OCI-LY7 (cell line): ENCODE results near the gene PHOX2B. TPM values are rescaled to one million over a fixed set of nuclear protein-coding genes. Genes with fewer than 3 reads are reported as not detected.

Experiments used
- Bru-seq: library from RNA; stranded (reverse); fragments of 400-500 nt; gene quantifications from one replicate; lab custom pipeline; 2021; lab: Mats Ljungman, UMichigan
- BruChase-seq, 2 experiments: library from RNA; stranded (reverse); fragments of 400-500 nt; gene quantifications; one replicate each; lab custom pipeline; 2021; lab: Mats Ljungman, UMichigan
- BruUV-seq: library from RNA; stranded (reverse); fragments of 400-500 nt; replicated peaks from 2 replicates; lab custom pipeline; 2021; lab: Mats Ljungman, UMichigan
- CTCF ChIA-PET: fragments of 300-600 bp; sonication (Branson Sonifier 250); formaldehyde crosslinking; loops from one replicate; lab custom pipeline; 2022; ENCODE audit warnings: antibody characterized with exemption; ENCODE audit not compliant: unreplicated experiment; lab: Charles Lee
- POLR2A ChIA-PET: fragments of 300-600 bp; sonication (Branson Sonifier 250); formaldehyde crosslinking; loops from one replicate; lab custom pipeline; 2022; ENCODE audit warnings: antibody characterized with exemption; lab: Charles Lee
- DNase-seq: peaks from one replicate; pipeline ENCODE4 v3.0.0-alpha.2; 2015; ENCODE audit warnings: low spot score
- H2AFZ ChIP-seq: fragments of 200-600 bp; sonication (generic), shearing (Covaris generic); 2 replicates; pipeline ENCODE4 v1.6.1; 2014; ENCODE audit warnings: mild to moderate bottlenecking, antibody characterized with exemption, low read length, moderate library complexity
- H3K27ac ChIP-seq: fragments of 200-600 bp; sonication (generic); 2 replicates; pipeline ENCODE4 v1.5.1; 2014; ENCODE audit warnings: mixed run types, low read depth, mild to moderate bottlenecking, moderate library complexity, low read length, inconsistent platforms; ENCODE audit not compliant: poor library complexity, severe bottlenecking
- H3K36me3 ChIP-seq: fragments of 200-600 bp; sonication (generic); 2 replicates; pipeline ENCODE4 v1.6.1; 2014; ENCODE audit warnings: mild to moderate bottlenecking, antibody characterized with exemption, low read length, moderate library complexity, mixed read lengths; ENCODE audit not compliant: insufficient read depth
- H3K4me1 ChIP-seq: fragments of 200-600 bp; sonication (generic); 2 replicates; pipeline ENCODE4 v1.5.1; 2014; ENCODE audit warnings: mild to moderate bottlenecking, low read length; ENCODE audit not compliant: insufficient read depth, poor library complexity, severe bottlenecking
- H3K4me2 ChIP-seq: fragments of 200-600 bp; sonication (generic); 2 replicates; pipeline ENCODE4 v1.6.1; 2014; ENCODE audit warnings: mild to moderate bottlenecking, low read length
- H3K4me3 ChIP-seq: fragments of 200-600 bp; sonication (generic); 2 replicates; pipeline ENCODE4 v1.5.1; 2014; ENCODE audit warnings: mild to moderate bottlenecking, low read depth, low read length; ENCODE audit not compliant: poor library complexity, severe bottlenecking
- H3K79me2 ChIP-seq: fragments of 200-600 bp; sonication (generic); 2 replicates; pipeline ENCODE4 v1.6.1; 2016; ENCODE audit warnings: low read depth, mild to moderate bottlenecking, low read length, moderate library complexity, mixed read lengths; ENCODE audit not compliant: insufficient read depth
- H3K9me2 ChIP-seq: fragments of 200-600 bp; sonication (generic); 2 replicates; pipeline ENCODE4 v1.6.1; 2016; ENCODE audit warnings: mild to moderate bottlenecking, low read length, mixed read lengths; ENCODE audit not compliant: insufficient read depth
- H3K9me3 ChIP-seq: fragments of 200-600 bp; sonication (generic); 2 replicates; pipeline ENCODE4 v1.6.1; 2014; ENCODE audit warnings: mild to moderate bottlenecking, mixed run types, low read length, mixed read lengths
- H4K20me1 ChIP-seq: fragments of 200-600 bp; sonication (generic); 2 replicates; pipeline ENCODE4 v1.6.1; 2014; ENCODE audit warnings: mild to moderate bottlenecking, antibody characterized with exemption, low read length, moderate library complexity, mixed read lengths; ENCODE audit not compliant: insufficient read depth
- EZH2phosphoT487 ChIP-seq: fragments of 200-600 bp; sonication (generic); IDR thresholded peaks from 2 replicates; pipeline ENCODE4 v1.6.1; 2018; ENCODE audit warnings: low read depth, borderline replicate concordance, mild to moderate bottlenecking, mixed run types, antibody characterized with exemption, low read length, moderate library complexity, mixed read lengths
- intact Hi-C: fragments of 100-400 bp; cut with micrococcal nuclease; formaldehyde crosslinking; loops from one replicate; pipeline ENCODE4 v1.10.0; 2022; ENCODE audit not compliant: unreplicated experiment
- long read RNA-seq: library from polyadenylated mRNA; stranded (forward); transcript quantifications from one replicate; pipeline ENCODE4 v2.0.0, GENCODE V29; 2022
- total RNA-seq, 2 experiments: library from RNA; depleted of rRNA in 1 of 2; stranded (reverse); fragments of >200 nt in 1 of 2; shearing (Covaris generic) in 1 of 2; gene quantifications; 2 replicates each; pipeline ENCODE4 v1.2.3, GENCODE V29; 2014 to 2022
- TF ChIP-seq, protein P1 (sequence below): fragments of 200-600 bp; sonication (generic); conservative IDR thresholded peaks from 2 replicates; pipeline ENCODE4 v1.5.1; 2014; ENCODE audit warnings: mild to moderate bottlenecking, antibody characterized with exemption, low read length, moderate library complexity, mixed read lengths

Gene PHOX2B
- total RNA-seq (2014; rRNA removed; shearing (Covaris generic)) (not detected in 2 replicates), total RNA-seq (2022) (not detected in 2 replicates), Bru-seq, nascent RNA (not detected), BruChase-seq, experiment 1, labeled RNA remaining after a 6-hour chase (not detected), BruChase-seq, experiment 2, labeled RNA remaining after a 2-hour chase (not detected)
- long read RNA-seq, result 0 reads

DNA sequence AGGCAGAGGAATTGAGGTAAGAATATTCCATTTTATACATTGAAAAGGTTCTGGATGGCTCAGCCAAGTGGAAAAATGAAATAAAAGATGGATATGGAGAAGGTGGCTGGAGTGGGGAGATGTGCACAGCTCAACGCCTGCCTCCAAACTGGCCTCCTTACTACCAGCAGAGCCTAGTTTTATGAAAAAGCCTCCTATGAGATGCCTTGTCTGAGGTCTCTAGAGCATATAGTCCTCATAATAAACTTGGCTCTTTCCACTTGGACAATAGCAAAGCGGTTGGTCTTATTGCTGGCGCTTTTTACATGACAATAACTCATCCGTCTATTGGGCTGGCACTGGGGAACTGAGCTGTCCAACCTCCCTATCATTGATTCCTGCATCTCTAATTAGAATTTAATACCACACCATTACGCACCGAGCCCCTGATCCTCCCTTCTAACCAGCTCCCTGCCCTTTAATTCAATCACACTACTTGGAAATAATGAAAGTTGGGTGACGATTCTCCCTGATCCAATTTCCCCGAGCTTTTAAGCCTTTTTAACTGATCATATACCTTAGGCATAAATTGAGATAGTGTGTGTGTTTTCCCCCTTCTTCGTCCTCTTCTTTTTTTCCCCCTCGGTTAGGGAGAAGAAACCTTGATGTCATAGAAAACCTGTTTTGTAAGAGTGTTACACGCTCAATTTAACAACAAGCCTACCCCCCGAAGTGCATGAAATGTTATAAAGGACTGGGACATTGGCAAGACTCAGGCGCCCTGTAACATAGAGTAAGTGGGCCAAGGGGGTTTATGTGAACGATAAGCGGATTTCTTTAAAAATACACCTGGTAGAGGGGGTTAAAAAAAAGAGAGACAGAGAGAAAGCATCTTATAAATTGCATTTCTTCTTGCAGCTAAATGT, at the start of gene PHOX2B:
PHOX2B (minus strand) TSS at position 155 of the 905 bp plus-strand sequence; CDS start at position 40, 115 bp downstream.
- H3K4me1 ChIP-seq, result no peaks in the 10 kb centered on the region
- ChIA-PET CTCF (no interaction called here), POLR2A (no interaction called here)
- H4K20me1 ChIP-seq, result no peaks in the 10 kb centered on the region
- no peak within 1 kb of the TSS for H3K4me2 ChIP-seq
- no peaks in the 10 kb centered on the region for H3K79me2 ChIP-seq
- no peaks in the 10 kb centered on the region for H3K9me3 ChIP-seq
- no peak within 1 kb of the TSS for H2AFZ ChIP-seq
- H3K9me2 ChIP-seq, result no peaks in the 10 kb centered on the region
- DNase-seq, result no peak
- no TSS peak for BruUV-seq
- intact Hi-C loops, result no loop called here
- no peak for TF ChIP-seq EZH2phosphoT487
- TF ChIP-seq, protein P1, sequence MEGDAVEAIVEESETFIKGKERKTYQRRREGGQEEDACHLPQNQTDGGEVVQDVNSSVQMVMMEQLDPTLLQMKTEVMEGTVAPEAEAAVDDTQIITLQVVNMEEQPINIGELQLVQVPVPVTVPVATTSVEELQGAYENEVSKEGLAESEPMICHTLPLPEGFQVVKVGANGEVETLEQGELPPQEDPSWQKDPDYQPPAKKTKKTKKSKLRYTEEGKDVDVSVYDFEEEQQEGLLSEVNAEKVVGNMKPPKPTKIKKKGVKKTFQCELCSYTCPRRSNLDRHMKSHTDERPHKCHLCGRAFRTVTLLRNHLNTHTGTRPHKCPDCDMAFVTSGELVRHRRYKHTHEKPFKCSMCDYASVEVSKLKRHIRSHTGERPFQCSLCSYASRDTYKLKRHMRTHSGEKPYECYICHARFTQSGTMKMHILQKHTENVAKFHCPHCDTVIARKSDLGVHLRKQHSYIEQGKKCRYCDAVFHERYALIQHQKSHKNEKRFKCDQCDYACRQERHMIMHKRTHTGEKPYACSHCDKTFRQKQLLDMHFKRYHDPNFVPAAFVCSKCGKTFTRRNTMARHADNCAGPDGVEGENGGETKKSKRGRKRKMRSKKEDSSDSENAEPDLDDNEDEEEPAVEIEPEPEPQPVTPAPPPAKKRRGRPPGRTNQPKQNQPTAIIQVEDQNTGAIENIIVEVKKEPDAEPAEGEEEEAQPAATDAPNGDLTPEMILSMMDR, result no peak
- H3K4me3 ChIP-seq, result no peak within 1 kb of the TSS
- H3K36me3 ChIP-seq, result no peaks in the 10 kb centered on the region
- no peak within 1 kb of the TSS for H3K27ac ChIP-seq

DNA sequence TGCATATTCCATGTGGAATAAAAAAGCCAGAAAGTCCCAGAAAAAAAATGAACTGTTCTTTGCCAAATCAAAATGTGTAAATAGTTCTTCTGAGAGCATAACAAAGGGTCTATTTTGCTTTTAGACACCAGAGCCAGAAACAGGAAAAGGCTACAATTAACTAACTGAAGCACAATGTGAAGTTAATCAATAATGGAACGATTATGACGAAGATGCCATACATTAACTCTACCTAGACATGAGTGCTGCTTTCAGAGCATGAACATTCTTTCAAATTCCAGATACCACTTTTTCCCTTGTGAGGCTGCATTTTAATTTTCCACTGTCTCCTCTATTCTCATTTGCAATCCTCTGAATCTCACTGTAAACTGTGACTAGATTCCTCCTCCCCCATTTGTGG, 48.7 kb upstream of the PHOX2B start:
- Histone ChIP-seq H3K36me3 (no peaks in the 10 kb centered on the region), H3K79me2 (no peaks in the 10 kb centered on the region), H3K4me2 (no peak overlapping the region), H2AFZ (no peak overlapping the region), H3K9me2 (no peaks in the 10 kb centered on the region), H3K4me3 (no peak overlapping the region), H3K4me1 (no peaks in the 10 kb centered on the region), H4K20me1 (no peaks in the 10 kb centered on the region), H3K27ac (no peak overlapping the region), H3K9me3 (no peaks in the 10 kb centered on the region)
- intact Hi-C loops, result no loop called here
- no peak for DNase-seq
- POLR2A ChIA-PET, result no interaction called here
- TF ChIP-seq EZH2phosphoT487, result no peak
- CTCF ChIA-PET, result no interaction called here
- BruUV-seq, result no TSS peak

DNA sequence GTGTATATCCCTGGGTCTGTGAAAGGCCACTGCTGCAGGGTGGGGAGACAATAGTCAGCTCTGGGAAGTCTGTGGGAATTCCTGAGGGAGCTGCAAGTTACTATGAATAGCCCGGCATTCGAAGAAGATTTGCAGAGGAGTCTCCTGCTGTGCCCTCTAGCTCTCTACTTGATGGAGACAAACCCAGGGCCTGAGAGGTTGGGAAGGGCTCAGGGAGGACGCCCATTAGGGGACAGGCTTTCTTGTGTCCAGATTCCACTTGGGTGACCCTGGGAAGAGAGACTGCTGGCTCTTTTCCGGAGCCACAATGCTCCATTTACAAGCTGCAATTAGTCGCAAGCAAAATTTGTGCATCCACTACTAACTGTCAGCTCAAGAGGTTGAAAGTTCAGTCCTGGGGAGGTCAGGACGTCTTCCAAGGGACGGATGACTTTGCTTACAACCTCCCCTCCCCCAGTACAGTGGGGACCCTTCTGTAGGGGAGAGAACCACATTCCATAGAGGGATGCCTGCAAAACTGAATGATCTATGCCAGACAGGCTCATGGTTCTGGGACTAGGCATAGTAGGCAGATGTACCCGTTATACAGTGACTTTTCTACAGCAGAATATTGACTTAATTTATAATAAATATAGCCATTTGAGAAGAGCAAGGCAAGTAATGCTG, 48.2 kb upstream of the PHOX2B start:
- Histone ChIP-seq H3K27ac (no peak overlapping the region), H3K9me3 (no peaks in the 10 kb centered on the region), H2AFZ (no peak overlapping the region), H3K4me3 (no peak overlapping the region), H3K79me2 (no peaks in the 10 kb centered on the region), H3K4me1 (no peaks in the 10 kb centered on the region), H3K4me2 (no peak overlapping the region), H3K36me3 (no peaks in the 10 kb centered on the region), H3K9me2 (no peaks in the 10 kb centered on the region), H4K20me1 (no peaks in the 10 kb centered on the region)
- TF ChIP-seq EZH2phosphoT487, result no peak
- TF ChIP-seq, protein P1, result no peak
- no peak for DNase-seq
- intact Hi-C loops, result no loop called here
- ChIA-PET CTCF (no interaction called here), POLR2A (no interaction called here)
- BruUV-seq, result no TSS peak
